ENCODE data around the gene CORO2A. TPM values are rescaled to one million over a fixed set of nuclear protein-coding genes. Genes with fewer than 3 reads are reported as not detected.
A peak's percentile ranks its signal among the peaks of the same experiment; 100 is the strongest.

CORO2A gene
- total and polyA plus RNA-seq, 2 of the 8 experiments (the other 6 are each of a cell fraction or from before 2014, with no cell fraction given), result 13.7 to 27.9 TPM

DNA sequence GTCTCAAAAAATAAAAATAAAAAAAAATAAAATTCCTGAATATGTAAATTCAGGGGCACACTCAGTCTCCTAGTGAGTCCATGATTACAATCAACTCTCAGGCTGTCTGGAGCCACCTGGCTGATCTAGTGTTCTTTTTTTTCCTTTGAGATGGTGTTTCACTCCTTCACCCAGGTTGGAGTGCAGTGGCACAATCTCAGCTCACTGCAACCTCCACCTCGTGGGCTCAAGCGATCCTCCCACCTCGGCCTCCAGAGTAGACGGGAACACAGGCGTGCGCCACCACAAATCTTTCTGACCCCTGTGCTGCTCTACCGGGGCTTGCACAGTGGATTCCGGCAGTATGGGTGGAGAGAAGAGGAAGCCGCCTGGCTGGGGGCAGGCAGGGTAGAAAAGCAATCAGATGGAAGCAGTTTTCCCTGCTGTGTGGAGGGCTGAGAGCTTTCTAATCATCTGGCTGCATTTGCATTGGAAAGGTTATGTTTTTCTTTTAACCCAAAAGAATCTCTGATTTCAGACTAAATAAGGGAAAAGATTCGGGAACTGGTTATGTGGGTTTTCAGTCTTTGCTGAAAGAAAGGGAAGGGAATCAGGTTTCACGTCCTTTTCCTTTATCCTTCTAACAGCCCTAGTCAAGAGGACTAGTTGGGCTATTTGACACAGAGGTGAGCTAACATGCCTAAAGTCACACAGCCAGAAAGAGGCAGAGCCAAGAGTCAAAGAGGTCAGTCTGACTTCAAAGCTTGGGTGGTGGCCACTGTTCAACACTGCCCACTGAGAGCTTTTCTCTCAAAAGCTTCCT lies 26.3 kb upstream of the CORO2A start (continued):
- TF ChIP-seq POLR2AphosphoS5 (IDR thresholded peaks at IDR 0.05; ENCODE audit: low read depth, low read length) (no peak), ASH2L (IDR thresholded peaks at IDR 0.05; ENCODE audit: low read length) (peak; percentile 83), CEBPB (IDR thresholded peaks at IDR 0.05; ENCODE audit: low read depth, low read length) (no peak), SP2 (IDR thresholded peaks at IDR 0.05; ENCODE audit: low read length) (no peak), HDAC2 (IDR thresholded peaks at IDR 0.05; ENCODE audit: borderline replicate concordance in 1 of 2, low read depth in 2 of 2, low read length in 2 of 2) (peak in 1 of 2 experiments; percentile 77; a peak in 1 of 4 replicates), ZNF274 (IDR thresholded peaks at IDR 0.05; ENCODE audit: borderline replicate concordance, extremely low read depth, low read length) (no peak), TEAD4 (IDR thresholded peaks at IDR 0.05; ENCODE audit: low read depth, low read length) (0 out of 2 replicates have a peak, but pooled peaks have one; percentile 3), MAFK (IDR thresholded peaks at IDR 0.05; ENCODE audit: low read depth, low read length) (no peak), TAF7 (optimal IDR thresholded peaks at IDR 0.05; ENCODE audit: borderline replicate concordance, low read depth, low read length) (no peak), CBX8 (IDR thresholded peaks at IDR 0.05; ENCODE audit: borderline replicate concordance, low read depth, low read length) (no peak)
- TF ChIP-seq, protein P1, sequence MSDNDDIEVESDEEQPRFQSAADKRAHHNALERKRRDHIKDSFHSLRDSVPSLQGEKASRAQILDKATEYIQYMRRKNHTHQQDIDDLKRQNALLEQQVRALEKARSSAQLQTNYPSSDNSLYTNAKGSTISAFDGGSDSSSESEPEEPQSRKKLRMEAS (IDR thresholded peaks at IDR 0.05), result 0 out of 2 replicates have a peak, but pooled peaks have one; percentile 11
- TF ChIP-seq, protein P2, sequence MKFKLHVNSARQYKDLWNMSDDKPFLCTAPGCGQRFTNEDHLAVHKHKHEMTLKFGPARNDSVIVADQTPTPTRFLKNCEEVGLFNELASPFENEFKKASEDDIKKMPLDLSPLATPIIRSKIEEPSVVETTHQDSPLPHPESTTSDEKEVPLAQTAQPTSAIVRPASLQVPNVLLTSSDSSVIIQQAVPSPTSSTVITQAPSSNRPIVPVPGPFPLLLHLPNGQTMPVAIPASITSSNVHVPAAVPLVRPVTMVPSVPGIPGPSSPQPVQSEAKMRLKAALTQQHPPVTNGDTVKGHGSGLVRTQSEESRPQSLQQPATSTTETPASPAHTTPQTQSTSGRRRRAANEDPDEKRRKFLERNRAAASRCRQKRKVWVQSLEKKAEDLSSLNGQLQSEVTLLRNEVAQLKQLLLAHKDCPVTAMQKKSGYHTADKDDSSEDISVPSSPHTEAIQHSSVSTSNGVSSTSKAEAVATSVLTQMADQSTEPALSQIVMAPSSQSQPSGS (IDR thresholded peaks at IDR 0.05; ENCODE audit: low read length), result no peak
- TF ChIP-seq, protein P3, sequence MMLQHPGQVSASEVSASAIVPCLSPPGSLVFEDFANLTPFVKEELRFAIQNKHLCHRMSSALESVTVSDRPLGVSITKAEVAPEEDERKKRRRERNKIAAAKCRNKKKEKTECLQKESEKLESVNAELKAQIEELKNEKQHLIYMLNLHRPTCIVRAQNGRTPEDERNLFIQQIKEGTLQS (IDR thresholded peaks at IDR 0.05; ENCODE audit: insufficient read depth, low read depth, low read length), result no peak
